IPS-18a (cell line): Measurements from ENCODE around the gene PTPRJ.

Experiments used
- H3K27ac ChIP-seq: one replicate; pipeline ENCODE4 v1.5.1; 2013; ENCODE audit warnings: low read length
- H3K27me3 ChIP-seq: one replicate; pipeline ENCODE4 v1.6.1; 2013; ENCODE audit warnings: mild to moderate bottlenecking, low read length; ENCODE audit not compliant: control insufficient read depth, insufficient read depth
- H3K36me3 ChIP-seq: one replicate; pipeline ENCODE4 v1.6.1; 2013; ENCODE audit warnings: low read depth, low read length; ENCODE audit not compliant: control insufficient read depth
- H3K4me1 ChIP-seq: one replicate; pipeline ENCODE4 v1.6.1; 2013; ENCODE audit warnings: low read depth, low read length; ENCODE audit not compliant: control insufficient read depth
- H3K4me3 ChIP-seq: one replicate; pipeline ENCODE4 v1.5.1; 2013; ENCODE audit warnings: low read length
- H3K9ac ChIP-seq: one replicate; pipeline ENCODE4 v1.6.1; 2013; ENCODE audit warnings: mild to moderate bottlenecking, low read length, moderate library complexity
- H3K9me3 ChIP-seq: one replicate; pipeline ENCODE4 v1.6.1; 2013; ENCODE audit warnings: low read depth, low read length; ENCODE audit not compliant: control insufficient read depth

The PTPRJ gene

DNA sequence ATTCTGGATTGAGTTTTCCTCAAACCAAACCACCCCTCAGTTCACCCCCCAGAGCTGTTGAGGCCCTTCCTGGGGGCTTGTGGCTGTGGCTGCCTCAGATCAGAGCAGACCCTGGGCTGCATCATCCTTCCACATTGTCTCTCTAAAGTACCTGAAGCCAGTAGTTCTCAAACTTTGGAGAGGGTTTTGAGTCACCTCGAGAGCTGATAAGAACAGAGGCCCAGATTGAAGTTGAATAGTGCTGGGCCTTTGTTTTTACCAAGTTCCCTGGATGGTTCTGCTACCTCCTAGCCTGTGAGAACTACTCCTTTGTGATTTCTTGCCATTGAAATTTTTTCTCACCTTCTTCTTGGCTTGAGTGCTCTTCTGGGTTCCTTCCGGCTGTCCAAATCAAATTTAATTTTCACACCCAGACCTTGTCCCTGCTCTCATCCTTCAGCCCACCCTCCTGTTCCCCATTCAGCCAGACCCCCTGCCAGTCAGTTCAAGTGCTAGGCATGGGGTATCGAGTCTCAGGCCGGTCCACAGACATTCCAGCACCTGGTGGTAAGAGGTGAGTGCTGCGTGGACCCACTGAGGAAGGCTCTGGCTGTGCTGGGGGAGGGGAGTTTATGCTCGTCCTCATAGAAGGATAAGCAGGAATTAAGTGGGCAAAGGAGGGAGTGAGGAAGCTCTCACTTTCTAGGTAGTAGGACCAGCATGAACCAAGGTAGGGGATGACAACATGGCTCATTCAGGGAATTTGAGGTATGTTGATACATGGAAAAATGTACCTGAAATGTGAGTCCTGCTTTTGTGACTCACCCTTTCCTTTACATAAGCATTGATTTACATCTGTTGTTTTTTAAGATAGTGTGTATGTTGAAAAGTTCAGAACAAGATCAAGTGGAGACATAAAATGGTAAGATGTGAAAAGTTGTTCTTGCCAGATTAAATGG, 116.5 kb downstream of the PTPRJ start:
- peaks cover 24% of the 10 kb centered on the region for H3K4me1 ChIP-seq
- H3K27me3 ChIP-seq, result no peaks in the 10 kb centered on the region
- no peaks in the 10 kb centered on the region for H3K9me3 ChIP-seq
- no peak overlapping the region for H3K27ac ChIP-seq
- H3K9ac ChIP-seq, result no peak overlapping the region
- H3K4me3 ChIP-seq, result no peak overlapping the region
- H3K36me3 ChIP-seq, result no peaks in the 10 kb centered on the region

DNA sequence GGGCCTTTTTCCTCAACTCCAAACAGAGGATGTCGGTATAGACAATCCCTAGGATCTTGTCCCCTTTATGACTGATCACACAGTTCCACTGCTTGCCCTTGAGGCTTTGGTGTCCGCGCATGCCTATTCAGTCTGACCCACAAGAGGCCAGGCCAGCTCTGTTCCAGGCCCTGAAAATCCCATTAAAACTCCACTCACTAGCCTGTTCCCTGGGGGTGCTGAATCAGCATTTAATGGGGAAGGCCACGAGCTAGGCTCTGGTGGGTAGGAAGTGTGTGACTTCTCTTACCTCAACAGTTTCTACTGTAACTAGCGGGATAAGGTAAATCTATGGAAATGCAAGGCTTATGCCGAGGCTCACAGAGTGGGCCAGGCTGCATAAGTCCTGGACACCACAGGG, 117.7 kb downstream of the PTPRJ start:
- Histone ChIP-seq H3K36me3 (no peaks in the 10 kb centered on the region), H3K4me1 (peaks cover 24% of the 10 kb centered on the region), H3K4me3 (no peak overlapping the region), H3K9me3 (no peaks in the 10 kb centered on the region), H3K27me3 (no peaks in the 10 kb centered on the region), H3K9ac (no peak overlapping the region), H3K27ac (no peak overlapping the region)

DNA sequence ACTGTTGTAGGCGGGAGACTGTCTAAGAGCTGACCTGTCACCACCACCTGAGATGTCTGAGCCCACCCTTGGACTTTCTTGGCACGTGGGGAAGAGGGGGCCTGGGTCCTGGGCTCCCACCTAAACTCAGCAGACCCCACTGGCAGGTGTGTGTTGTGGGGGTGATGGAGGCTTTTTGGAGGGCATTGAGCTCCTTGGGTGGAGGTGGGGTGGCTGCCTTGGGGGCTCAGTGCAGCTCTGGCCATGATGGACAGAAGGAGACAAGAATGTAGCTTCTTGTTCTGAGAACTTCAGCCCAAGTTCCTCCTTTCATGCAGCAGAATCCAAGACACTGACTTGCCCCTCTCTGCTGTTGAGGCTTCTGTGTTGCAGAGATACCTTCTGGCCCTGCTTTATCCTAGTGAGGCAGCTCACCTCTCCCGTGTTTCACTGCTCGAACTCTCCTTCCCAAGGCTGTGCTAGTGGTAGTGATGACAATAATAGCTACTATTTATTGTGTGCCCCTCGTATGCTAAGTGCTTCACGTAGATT, 119.6 kb downstream of the PTPRJ start:
- H3K9me3 ChIP-seq, result no peaks in the 10 kb centered on the region
- peaks cover 35% of the 10 kb centered on the region for H3K4me1 ChIP-seq
- H3K36me3 ChIP-seq, result no peaks in the 10 kb centered on the region
- no peak overlapping the region for H3K9ac ChIP-seq
- no peaks in the 10 kb centered on the region for H3K27me3 ChIP-seq
- no peak overlapping the region for H3K27ac ChIP-seq
- no peak overlapping the region for H3K4me3 ChIP-seq

DNA sequence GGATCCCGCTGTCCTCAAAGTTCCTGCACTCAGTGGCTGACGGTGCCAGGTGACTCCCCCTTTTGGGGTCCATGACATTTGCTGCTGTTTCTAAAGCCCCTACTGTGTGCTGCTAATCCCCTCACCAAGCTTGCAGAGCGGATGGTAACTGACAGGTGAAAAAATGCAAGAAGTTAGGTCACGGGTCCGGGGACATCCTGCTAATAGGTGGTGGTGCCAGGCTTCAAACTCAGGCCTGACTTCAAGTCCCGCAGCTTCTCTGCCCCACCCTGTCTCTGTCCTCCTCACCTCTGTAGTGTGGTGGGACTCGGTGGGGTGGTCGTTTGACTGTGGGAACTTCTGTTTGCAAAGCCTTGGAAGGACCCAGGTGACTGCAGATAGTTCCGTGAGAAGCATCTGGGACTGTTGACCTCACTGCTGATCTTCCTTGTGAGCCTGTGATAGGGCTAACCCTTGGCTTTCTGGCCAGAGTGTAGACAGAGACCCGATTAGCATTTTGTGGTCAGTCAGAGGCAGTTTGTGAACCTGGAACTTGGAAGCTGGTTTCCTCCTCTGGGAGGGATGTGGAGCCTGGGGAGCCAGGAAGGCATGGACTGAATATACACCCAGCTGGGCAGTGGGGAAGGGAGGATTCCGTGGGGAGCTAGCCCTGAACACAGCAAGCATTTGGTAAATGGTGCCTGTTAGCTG, 120.8 kb downstream of the PTPRJ start:
- no peak overlapping the region for H3K4me3 ChIP-seq
- H3K4me1 ChIP-seq, result peaks cover 30% of the 10 kb centered on the region
- no peak overlapping the region for H3K9ac ChIP-seq

DNA sequence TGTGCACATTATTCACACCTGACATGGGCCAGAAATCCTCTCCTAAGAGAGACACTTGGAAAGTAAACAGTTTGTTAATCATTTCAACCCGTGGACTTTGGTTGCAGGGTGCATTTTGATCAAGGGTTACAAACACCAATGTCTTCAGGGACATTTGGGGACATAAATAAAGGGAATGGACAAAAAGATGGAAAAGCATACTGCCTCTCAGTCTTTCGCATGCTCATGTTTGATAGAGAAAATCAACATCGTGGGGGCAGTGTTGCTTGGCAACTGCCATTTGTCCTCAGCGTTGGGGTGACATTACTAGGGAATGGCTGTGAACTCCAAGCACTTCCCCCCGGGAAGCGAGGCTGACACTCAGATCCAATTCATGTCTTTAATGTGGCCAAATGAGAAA, 121.6 kb downstream of the PTPRJ start:
- Histone ChIP-seq H3K27ac (no peak overlapping the region), H3K4me1 (peaks cover 22% of the 10 kb centered on the region), H3K36me3 (no peaks in the 10 kb centered on the region), H3K4me3 (no peak overlapping the region), H3K27me3 (no peaks in the 10 kb centered on the region), H3K9ac (no peak overlapping the region), H3K9me3 (no peaks in the 10 kb centered on the region)

More for the DNA sequence above, 120.8 kb downstream of the PTPRJ start:
- H3K27me3 ChIP-seq, result no peaks in the 10 kb centered on the region
- H3K36me3 ChIP-seq, result no peaks in the 10 kb centered on the region
- no peak overlapping the region for H3K27ac ChIP-seq
- no peaks in the 10 kb centered on the region for H3K9me3 ChIP-seq

DNA sequence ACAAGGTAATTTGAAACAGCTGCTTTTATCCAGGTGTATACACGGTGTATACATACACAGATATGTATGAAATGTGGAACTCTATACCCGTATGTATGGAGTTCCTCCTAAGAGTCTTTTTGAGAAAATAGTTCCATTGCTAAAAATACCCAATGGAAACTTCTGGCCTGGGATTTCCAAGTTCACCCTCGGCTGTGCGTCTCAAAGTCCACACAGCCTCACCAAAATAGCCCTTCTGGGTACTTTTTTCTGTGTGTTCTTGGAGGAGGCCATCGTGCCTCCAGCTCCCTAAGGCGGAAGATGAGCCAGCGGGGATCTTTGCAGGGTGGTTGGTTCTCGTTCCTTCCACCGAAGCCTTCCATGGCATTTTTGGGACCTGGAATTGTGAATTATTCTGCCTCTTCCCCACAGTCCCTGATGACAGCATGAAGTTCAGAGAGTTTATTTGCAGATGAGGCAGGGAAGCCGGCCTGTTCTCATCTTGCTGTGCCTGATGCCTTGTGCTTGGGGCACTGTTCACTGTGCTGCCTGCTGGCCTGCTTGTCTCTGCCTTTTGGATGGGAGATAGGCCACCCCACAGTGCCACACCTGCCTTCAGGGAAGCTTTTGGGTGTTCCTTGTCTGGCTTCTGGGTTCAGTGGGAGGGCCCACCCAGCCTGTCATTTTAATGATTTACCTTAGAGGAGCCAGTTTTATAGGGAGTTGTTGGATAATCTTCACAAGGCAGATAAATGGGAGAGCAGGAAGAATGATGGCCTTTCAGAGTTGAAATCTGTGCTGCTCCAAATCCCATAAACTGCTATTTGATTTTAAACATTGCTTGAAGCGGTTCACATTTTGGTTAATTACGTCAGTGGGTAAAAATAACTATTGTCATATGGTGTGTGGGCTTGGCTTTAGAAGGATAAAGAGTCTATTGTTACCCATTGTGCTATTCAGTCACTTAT, 123.5 kb downstream of the PTPRJ start:
- H3K27ac ChIP-seq, result no peak overlapping the region
- peaks cover 19% of the 10 kb centered on the region for H3K4me1 ChIP-seq
- no peaks in the 10 kb centered on the region for H3K27me3 ChIP-seq
- no peak overlapping the region for H3K4me3 ChIP-seq
- no peaks in the 10 kb centered on the region for H3K36me3 ChIP-seq
- H3K9ac ChIP-seq, result no peak overlapping the region
- H3K9me3 ChIP-seq, result no peaks in the 10 kb centered on the region

DNA sequence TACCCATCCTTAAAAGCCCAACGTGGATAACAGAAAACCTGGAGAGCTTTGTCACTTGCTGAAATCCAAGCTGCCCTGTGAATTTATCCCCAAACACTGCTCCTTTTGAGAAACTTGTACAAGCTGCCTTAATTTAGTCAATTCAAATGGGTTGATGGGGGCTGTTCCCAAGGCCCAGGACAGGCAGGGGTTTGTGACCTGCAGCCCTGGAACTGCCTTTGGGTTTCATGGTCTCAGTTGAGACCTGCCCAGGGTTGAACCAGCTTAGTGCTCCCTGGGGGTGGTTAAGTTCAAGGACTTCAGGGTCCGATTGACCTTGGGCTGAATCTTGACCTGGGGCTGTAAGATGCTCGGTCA, 124.2 kb downstream of the PTPRJ start:
- Histone ChIP-seq H3K36me3 (no peaks in the 10 kb centered on the region), H3K9me3 (no peaks in the 10 kb centered on the region), H3K27me3 (no peaks in the 10 kb centered on the region), H3K9ac (no peak overlapping the region), H3K4me3 (no peak overlapping the region), H3K4me1 (peaks cover 20% of the 10 kb centered on the region), H3K27ac (no peak overlapping the region)

DNA sequence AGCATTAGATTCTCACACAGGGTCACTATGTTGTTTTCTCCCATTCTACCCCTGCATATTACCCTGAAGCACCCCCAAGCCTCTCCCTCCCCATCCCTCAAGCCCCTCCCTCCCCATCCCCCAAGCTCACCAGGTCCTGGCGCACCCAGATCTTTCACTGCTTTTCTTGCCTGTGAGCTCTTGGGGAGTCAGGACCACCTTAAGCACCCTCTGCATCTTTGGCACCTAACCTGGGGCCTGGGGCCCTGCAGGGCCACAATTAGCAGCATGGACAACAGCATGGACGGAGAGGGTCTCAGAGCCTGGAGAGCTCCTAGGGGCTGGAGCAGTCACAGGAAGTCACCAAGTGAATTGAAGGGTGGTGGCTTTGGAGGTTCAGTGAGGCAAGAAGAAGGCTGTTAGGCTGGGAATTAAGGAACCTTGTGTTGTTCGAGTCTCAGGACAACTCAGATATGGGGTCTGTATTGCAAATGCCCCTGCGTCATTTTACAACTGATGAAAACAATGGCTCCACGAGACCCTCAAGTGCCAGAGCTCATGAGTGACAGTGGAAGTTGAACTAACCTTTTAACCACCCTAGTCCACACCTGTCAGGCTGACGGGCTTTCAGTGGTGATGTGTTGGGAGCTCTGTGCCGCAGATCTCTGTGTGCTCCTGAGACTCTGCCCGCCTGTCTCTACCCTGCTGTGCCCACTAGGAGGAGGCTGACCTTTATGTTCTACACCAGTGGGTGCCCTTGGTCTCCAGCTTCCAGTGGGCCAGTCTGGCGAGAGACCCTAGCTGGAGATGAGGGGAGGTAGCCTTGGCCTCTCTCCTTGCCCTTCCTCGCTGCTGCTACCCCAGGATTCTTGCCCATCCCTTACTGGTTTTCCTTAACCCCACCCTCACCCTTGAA, 125.0 kb downstream of the PTPRJ start:
- Histone ChIP-seq H3K27ac (no peak overlapping the region), H3K4me3 (no peak overlapping the region), H3K36me3 (no peaks in the 10 kb centered on the region), H3K4me1 (peaks cover 22% of the 10 kb centered on the region), H3K9ac (no peak overlapping the region), H3K9me3 (no peaks in the 10 kb centered on the region), H3K27me3 (no peaks in the 10 kb centered on the region)

DNA sequence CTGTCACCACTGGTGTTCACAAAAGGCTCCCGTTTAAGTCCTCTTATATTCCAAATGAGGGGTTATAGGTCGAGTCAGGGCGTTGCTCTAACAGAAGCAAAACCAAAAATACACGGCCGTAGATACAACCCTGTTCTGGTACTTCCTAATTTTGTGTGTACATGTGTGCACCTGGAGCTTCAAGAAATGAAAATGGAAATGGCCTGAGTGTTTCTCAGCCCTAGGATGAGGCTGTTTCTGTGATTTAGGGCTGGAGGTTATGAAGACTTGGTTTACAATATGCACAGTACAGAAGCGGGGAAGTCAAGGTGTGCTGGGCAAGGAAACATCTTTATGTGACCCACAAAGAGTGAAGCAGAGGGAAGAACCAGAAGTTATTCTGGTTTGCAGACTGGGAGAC, 125.8 kb downstream of the PTPRJ start:
- Histone ChIP-seq H3K4me3 (no peak overlapping the region), H3K27ac (no peak overlapping the region), H3K4me1 (peaks cover 19% of the 10 kb centered on the region), H3K9me3 (no peaks in the 10 kb centered on the region), H3K27me3 (no peaks in the 10 kb centered on the region), H3K36me3 (no peaks in the 10 kb centered on the region), H3K9ac (no peak overlapping the region)

DNA sequence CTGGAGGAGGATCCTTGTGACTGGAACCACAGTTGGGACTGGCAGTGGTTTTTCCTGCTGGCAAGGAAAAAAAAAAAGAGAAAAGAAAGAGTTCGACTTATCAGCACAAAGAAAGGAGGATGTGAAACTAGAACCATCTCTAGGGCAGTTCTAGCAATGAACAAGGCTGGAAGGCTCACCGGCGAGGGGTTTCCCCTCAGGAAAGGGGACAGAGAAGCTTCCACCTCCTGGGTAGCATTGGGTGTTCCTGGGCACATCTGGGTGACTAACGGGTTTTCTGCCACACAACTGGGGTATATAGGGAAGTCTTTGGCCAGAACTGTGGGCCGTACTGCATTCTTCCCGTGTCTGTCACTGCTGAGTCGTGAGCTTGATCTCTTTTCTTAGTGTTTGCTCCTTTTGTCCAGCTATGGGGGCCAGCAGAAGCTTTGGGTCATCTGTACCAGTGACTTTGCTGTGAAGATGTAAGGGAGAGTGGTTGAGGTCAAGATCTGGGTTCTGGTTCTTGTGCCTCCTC, 126.9 kb downstream of the PTPRJ start:
- H3K9me3 ChIP-seq, result no peaks in the 10 kb centered on the region
- H3K9ac ChIP-seq, result no peak overlapping the region
- no peak overlapping the region for H3K4me3 ChIP-seq
- H3K27ac ChIP-seq, result no peak overlapping the region
- H3K27me3 ChIP-seq, result no peaks in the 10 kb centered on the region
- no peaks in the 10 kb centered on the region for H3K36me3 ChIP-seq
- H3K4me1 ChIP-seq, result peaks cover 14% of the 10 kb centered on the region
